RWPE2 (cell line): ENCODE data around the gene CDHR3.

ENCODE experiments used
- ATAC-seq: fragments of 200-7000 bp; cut with Tn5 transposase; 3 replicates; pipeline ENCODE4 v1.9.1; 2021; ENCODE audit warnings: low read depth
- DNase-seq: peaks from one replicate; pipeline ENCODE4 v3.0.0-alpha.2; 2020; ENCODE audit warnings: low spot score
- H3K27ac ChIP-seq: fragments of 450-650 bp; 2 replicates; pipeline ENCODE4 v1.5.1; 2017; ENCODE audit warnings: mild to moderate bottlenecking; ENCODE audit not compliant: poor library complexity, severe bottlenecking
- H3K27me3 ChIP-seq: fragments of 250-450 bp; sonication (Bioruptor Pico); 2 replicates; pipeline ENCODE4 v1.5.1; 2021; ENCODE audit warnings: mild to moderate bottlenecking, moderate library complexity; ENCODE audit not compliant: insufficient read depth, poor library complexity, severe bottlenecking
- H3K36me3 ChIP-seq: fragments of 250-450 bp; sonication (Bioruptor Pico); 2 replicates; pipeline ENCODE4 v1.5.1; 2020; ENCODE audit warnings: low read depth, mild to moderate bottlenecking, moderate library complexity
- H3K4me1 ChIP-seq: fragments of 250-450 bp; sonication (Bioruptor Pico); 2 replicates; pipeline ENCODE4 v1.5.1; 2021; ENCODE audit warnings: mild to moderate bottlenecking, moderate library complexity; ENCODE audit not compliant: insufficient read depth, poor library complexity, severe bottlenecking
- H3K4me3 ChIP-seq: fragments of 250-450 bp; sonication (Bioruptor Pico); 2 replicates; pipeline ENCODE4 v1.5.1; 2021; ENCODE audit warnings: mild to moderate bottlenecking, moderate library complexity; ENCODE audit not compliant: severe bottlenecking
- H3K9me3 ChIP-seq: fragments of 250-450 bp; sonication (Bioruptor Pico); 2 replicates; pipeline ENCODE4 v1.5.1; 2021; ENCODE audit warnings: mild to moderate bottlenecking, moderate library complexity; ENCODE audit not compliant: severe bottlenecking
- CTCF ChIP-seq: fragments of 450-650 bp; IDR thresholded peaks from one replicate; pipeline ENCODE4 v1.5.1; 2017; ENCODE audit warnings: mild to moderate bottlenecking, moderate library complexity; ENCODE audit not compliant: poor library complexity, severe bottlenecking

The CDHR3 gene

GRCh38 chr7:105935250-105935649, 27.8 kb upstream of the CDHR3 start:
- H3K27me3 ChIP-seq: no peaks in the 10 kb centered on the region
- H3K27ac ChIP-seq: no peak overlapping the region
- H3K4me1 ChIP-seq: no peaks in the 10 kb centered on the region
- no peaks in the 10 kb centered on the region for H3K36me3 ChIP-seq
- no peak overlapping the region for H3K4me3 ChIP-seq
- H3K9me3 ChIP-seq: no peaks in the 10 kb centered on the region
- TF ChIP-seq CTCF: no peak
- DNase-seq (no peak), ATAC-seq (no peak)

- no peaks in the 10 kb centered on the region for H3K27me3 ChIP-seq
- no peaks in the 10 kb centered on the region for H3K36me3 ChIP-seq
- TF ChIP-seq CTCF: no peak
- DNase-seq (no peak), ATAC-seq (no peak)
- H3K9me3 ChIP-seq: no peaks in the 10 kb centered on the region
- H3K4me3 ChIP-seq: no peak overlapping the region
- H3K4me1 ChIP-seq: no peaks in the 10 kb centered on the region
- no peak overlapping the region for H3K27ac ChIP-seq
Measured at GRCh38 chr7:105937411-105937810, 25.7 kb upstream of the CDHR3 start.

GRCh38 chr7:105940109-105940508, 23.0 kb upstream of the CDHR3 start:
- ATAC-seq (no peak), DNase-seq (no peak)
- Histone ChIP-seq H3K27ac (no peak overlapping the region), H3K4me1 (no peaks in the 10 kb centered on the region), H3K4me3 (no peak overlapping the region), H3K36me3 (no peaks in the 10 kb centered on the region), H3K9me3 (no peaks in the 10 kb centered on the region), H3K27me3 (no peaks in the 10 kb centered on the region)
- no peak for TF ChIP-seq CTCF

GRCh38 chr7:105941596-105941995, 21.5 kb upstream of the CDHR3 start:
- Histone ChIP-seq H3K27me3 (no peaks in the 10 kb centered on the region), H3K4me1 (no peaks in the 10 kb centered on the region), H3K4me3 (no peak overlapping the region), H3K9me3 (no peaks in the 10 kb centered on the region), H3K27ac (no peak overlapping the region), H3K36me3 (no peaks in the 10 kb centered on the region)
- ATAC-seq (no peak), DNase-seq (no peak)
- TF ChIP-seq CTCF: no peak

- no peaks in the 10 kb centered on the region for H3K27me3 ChIP-seq
- H3K4me1 ChIP-seq: no peaks in the 10 kb centered on the region
- no peaks in the 10 kb centered on the region for H3K36me3 ChIP-seq
- TF ChIP-seq CTCF: no peak
- no peak overlapping the region for H3K4me3 ChIP-seq
- no peak for DNase-seq
- H3K27ac ChIP-seq: no peak overlapping the region
- no peaks in the 10 kb centered on the region for H3K9me3 ChIP-seq
- ATAC-seq: no peak
Measured at GRCh38 chr7:105943486-105943885, 19.6 kb upstream of the CDHR3 start.
